GM23248 (cell line): Measurements from ENCODE around the gene TMEM123. TPM values are rescaled to one million over a fixed set of nuclear protein-coding genes. Genes with fewer than 3 reads are reported as not detected.

Experiments used
- DNase-seq: peaks from one replicate; pipeline ENCODE4 v3.0.0-alpha.2; 2015
- H2AFZ ChIP-seq: fragments of 200-600 bp; sonication (generic); 2 replicates; pipeline ENCODE4 v1.6.1; 2016; ENCODE audit warnings: antibody characterized with exemption
- H3F3A ChIP-seq: fragments of 200-600 bp; sonication (generic); 2 replicates; pipeline ENCODE4 v1.6.1; 2016; ENCODE audit warnings: mild to moderate bottlenecking, antibody characterized with exemption, mixed run types; ENCODE audit not compliant: insufficient read depth
- H3K27ac ChIP-seq: fragments of 200-600 bp; sonication (generic); 2 replicates; pipeline ENCODE4 v1.5.1; 2016; ENCODE audit warnings: mild to moderate bottlenecking
- H3K27me3 ChIP-seq: fragments of 200-600 bp; sonication (generic); replicated peaks from 2 replicates; pipeline ENCODE4 v1.6.1; 2016; ENCODE audit warnings: mild to moderate bottlenecking; ENCODE audit not compliant: insufficient read depth
- H3K36me3 ChIP-seq: fragments of 200-600 bp; sonication (generic); 2 replicates; pipeline ENCODE4 v1.6.1; 2016; ENCODE audit warnings: low read depth, mild to moderate bottlenecking
- H3K4me1 ChIP-seq: fragments of 200-600 bp; sonication (generic); 2 replicates; pipeline ENCODE4 v1.6.1; 2016; ENCODE audit warnings: mild to moderate bottlenecking; ENCODE audit not compliant: insufficient read depth
- H3K4me2 ChIP-seq: fragments of 200-600 bp; sonication (generic); one replicate; pipeline ENCODE4 v1.6.1; 2016; ENCODE audit warnings: mild to moderate bottlenecking; ENCODE audit not compliant: unreplicated experiment
- H3K4me3 ChIP-seq: fragments of 200-600 bp; sonication (generic); 2 replicates; pipeline ENCODE4 v1.5.1; 2016; ENCODE audit warnings: mild to moderate bottlenecking
- H3K79me2 ChIP-seq: fragments of 200-600 bp; sonication (generic); 2 replicates; pipeline ENCODE4 v1.6.1; 2016; ENCODE audit warnings: mild to moderate bottlenecking; ENCODE audit not compliant: insufficient read depth
- H3K9ac ChIP-seq: fragments of 200-600 bp; sonication (generic); 2 replicates; pipeline ENCODE4 v1.6.1; 2016; ENCODE audit warnings: mild to moderate bottlenecking
- H3K9me2 ChIP-seq: fragments of 200-600 bp; sonication (generic); 2 replicates; pipeline ENCODE4 v1.6.1; 2016; ENCODE audit warnings: mixed run types, mild to moderate bottlenecking, moderate library complexity; ENCODE audit not compliant: insufficient read depth
- H3K9me3 ChIP-seq: fragments of 200-600 bp; sonication (generic); one replicate; pipeline ENCODE4 v1.6.1; 2017; ENCODE audit warnings: low read depth
- H4K20me1 ChIP-seq: fragments of 200-600 bp; sonication (generic); 2 replicates; pipeline ENCODE4 v1.6.0; 2016; ENCODE audit not compliant: insufficient read depth
- EZH2 ChIP-seq: fragments of 200-600 bp; sonication (generic); IDR thresholded peaks from 2 replicates; pipeline ENCODE4 v1.6.1; 2018; ENCODE audit warnings: antibody characterized with exemption, mild to moderate bottlenecking; ENCODE audit not compliant: insufficient read depth, poor library complexity, severe bottlenecking
- EZH2phosphoT487 ChIP-seq: fragments of 200-600 bp; sonication (generic); IDR thresholded peaks from 2 replicates; pipeline ENCODE4 v1.6.1; 2018; ENCODE audit warnings: antibody characterized with exemption, moderate library complexity, mild to moderate bottlenecking, low read depth; ENCODE audit not compliant: insufficient read depth
- WGBS, 2 experiments: methylation state at CpG; one replicate each; pipeline ENCODE4 v1.1.6; 2015 to 2017; ENCODE audit warnings: low lambda C conversion rate in 2 of 2, low coverage in 1 of 2; ENCODE audit errors: missing lambda C conversion rate in 2 of 2; 5-methylcytosine and 5-hydroxymethylcytosine counted together
- in situ Hi-C: fragments of 300-500 bp; cut with MboI; formaldehyde crosslinking; loops from 2 replicates; pipeline ENCODE4 v1.15.0; 2020
- polyA plus RNA-seq: library from polyadenylated mRNA; unstranded; fragments of >200 nt; fragmentation: Nextera tagmentation; extraction: Ambion mirVana; gene quantifications from 2 replicates; pipeline ENCODE4 v1.2.1, GENCODE V29; 2016
- total RNA-seq: library from RNA; depleted of rRNA; stranded (reverse); fragments of >200 nt; shearing (Covaris generic); gene quantifications from 2 replicates; pipeline ENCODE4 v1.2.3, GENCODE V29; 2014

The TMEM123 gene
- total and polyA plus RNA-seq, 2 experiments from 2014 or later: 106 to 113 TPM

- no peak for TF ChIP-seq EZH2
- TF ChIP-seq EZH2phosphoT487: no peak
- DNase-seq: no peak
- Histone ChIP-seq H3K9me3 (no peaks in the 10 kb centered on the region), H2AFZ (no peak overlapping the region), H3K9me2 (no peaks in the 10 kb centered on the region), H3K9ac (no peak overlapping the region), H3K79me2 (peaks cover 44% of the 10 kb centered on the region), H4K20me1 (no peaks in the 10 kb centered on the region), H3F3A (peaks cover 53% of the 10 kb centered on the region; the same call in 1 of the 2 replicates), H3K36me3 (peaks cover 45% of the 10 kb centered on the region), H3K27ac (no peak overlapping the region), H3K4me3 (no peak overlapping the region), H3K4me1 (no peaks in the 10 kb centered on the region), H3K27me3 (no peaks in the 10 kb centered on the region), H3K4me2 (no peak overlapping the region)
- WGBS, 2 experiments: 96 to 100% methylated on average over 2 of the region's 2 CpGs
- in situ Hi-C loops: loop anchor here (5.0 kb wide), 1 partner anchor 111 kb away; no protein-coding TSS in a partner anchor
Measured at GRCh38 chr11:102386136-102386734, 66.3 kb downstream of the TMEM123 start.

GRCh38 chr11:102385085-102386007 lies 67.2 kb downstream of the TMEM123 start:
- H3K4me3 ChIP-seq: no peak overlapping the region
- no peaks in the 10 kb centered on the region for H3K4me1 ChIP-seq
- WGBS, 2 experiments: 97 to 98% methylated on average over 5 of the region's 5 CpGs
- in situ Hi-C loops: loop anchor here (5.0 kb wide), 1 partner anchor 112 kb away; no protein-coding TSS in a partner anchor
- H3K9me2 ChIP-seq: no peaks in the 10 kb centered on the region
- H3K79me2 ChIP-seq: peaks cover 42% of the 10 kb centered on the region
- H3K4me2 ChIP-seq: no peak overlapping the region
- H4K20me1 ChIP-seq: no peaks in the 10 kb centered on the region
- H3K9ac ChIP-seq: no peak overlapping the region
- peaks cover 53% of the 10 kb centered on the region; the same call in 1 of the 2 replicates for H3F3A ChIP-seq
- no peak overlapping the region for H3K27ac ChIP-seq
- no peaks in the 10 kb centered on the region for H3K27me3 ChIP-seq
- H3K9me3 ChIP-seq: no peaks in the 10 kb centered on the region
- peaks cover 53% of the 10 kb centered on the region for H3K36me3 ChIP-seq
- TF ChIP-seq EZH2phosphoT487 (no peak), EZH2 (no peak)
- no peak for DNase-seq
- no peak overlapping the region for H2AFZ ChIP-seq

GRCh38 chr11:102384419-102385079 lies 68.0 kb downstream of the TMEM123 start:
- Histone ChIP-seq H3K9ac (no peak overlapping the region), H3K36me3 (peaks cover 59% of the 10 kb centered on the region), H3K27ac (no peak overlapping the region), H2AFZ (no peak overlapping the region), H3K27me3 (no peaks in the 10 kb centered on the region), H3K4me1 (no peaks in the 10 kb centered on the region), H3K4me3 (no peak overlapping the region), H3F3A (peaks cover 51% of the 10 kb centered on the region; the same call in 1 of the 2 replicates), H3K9me2 (no peaks in the 10 kb centered on the region), H4K20me1 (no peaks in the 10 kb centered on the region), H3K79me2 (peaks cover 46% of the 10 kb centered on the region), H3K9me3 (no peaks in the 10 kb centered on the region), H3K4me2 (no peak overlapping the region)
- in situ Hi-C loops: loop anchor here (5.0 kb wide), 1 partner anchor 113 kb away; no protein-coding TSS in a partner anchor
- no peak for DNase-seq
- TF ChIP-seq EZH2phosphoT487 (no peak), EZH2 (no peak)
- WGBS, 2 experiments: 86 to 89% methylated on average over 15 of the region's 15 CpGs

GRCh38 chr11:102383839-102384238 lies 68.7 kb downstream of the TMEM123 start:
- peaks cover 59% of the 10 kb centered on the region for H3K36me3 ChIP-seq
- in situ Hi-C loops: no loop called here
- no peak overlapping the region for H2AFZ ChIP-seq
- H3K79me2 ChIP-seq: peaks cover 53% of the 10 kb centered on the region
- H3K27ac ChIP-seq: no peak overlapping the region
- H3K27me3 ChIP-seq: no peaks in the 10 kb centered on the region
- 97 to 99% methylated on average over 3 of the region's 3 CpGs for WGBS, 2 experiments
- H3K4me1 ChIP-seq: no peaks in the 10 kb centered on the region
- H3K9me3 ChIP-seq: no peaks in the 10 kb centered on the region
- H3K9ac ChIP-seq: no peak overlapping the region
- DNase-seq: no peak
- H3K4me2 ChIP-seq: no peak overlapping the region
- H3K4me3 ChIP-seq: no peak overlapping the region
- no peaks in the 10 kb centered on the region for H3K9me2 ChIP-seq
- H4K20me1 ChIP-seq: no peaks in the 10 kb centered on the region
- TF ChIP-seq EZH2 (no peak), EZH2phosphoT487 (no peak)
- peaks cover 44% of the 10 kb centered on the region; the same call in 1 of the 2 replicates for H3F3A ChIP-seq
